ENCODE measurements around the gene LMNTD2. TPM values are rescaled to one million over a fixed set of nuclear protein-coding genes. Genes with fewer than 3 reads are reported as not detected.

The LMNTD2 gene
- total RNA-seq, 1 experiment from 2014 or later = 4.0 TPM

- POLR2A ChIA-PET = no interaction called here
- Mint-ChIP-seq H3K27ac (no peak overlapping the region), H3K4me1 (no peaks in the 10 kb centered on the region), H3K27me3 (ENCODE audit: low read depth) (no peaks in the 10 kb centered on the region), H3K36me3 (peaks cover 59% of the 10 kb centered on the region), H3K9me3 (no peaks in the 10 kb centered on the region), H3K4me3 (no peak overlapping the region)
- CTCF ChIA-PET = no interaction called here
- ATAC-seq = no peak
- peak; percentile 97 for TF ChIP-seq GABPB1 (CRISPR knock-in tag; IDR thresholded peaks at IDR 0.05)
- no peak for TF ChIP-seq TP53 (CRISPR knock-in tag; IDR thresholded peaks at IDR 0.05)
- DNase-seq (ENCODE audit: low spot score) = no peak
Measured at GRCh38 chr11:587978-588380, 27.4 kb upstream of the LMNTD2 start.

GRCh38 chr11:587546-587945 lies 27.0 kb upstream of the LMNTD2 start:
- Mint-ChIP-seq H3K27ac (no peak overlapping the region), H3K4me1 (no peaks in the 10 kb centered on the region), H3K4me3 (no peak overlapping the region), H3K9me3 (no peaks in the 10 kb centered on the region), H3K27me3 (ENCODE audit: low read depth) (no peaks in the 10 kb centered on the region), H3K36me3 (peaks cover 54% of the 10 kb centered on the region)
- ChIA-PET POLR2A (no interaction called here), CTCF (no interaction called here)
- no peak for TF ChIP-seq NFYB (CRISPR knock-in tag; conservative IDR thresholded peaks at IDR 0.05; ENCODE audit: low read depth)
- no peak for TF ChIP-seq SOX15 (CRISPR knock-in tag; IDR thresholded peaks at IDR 0.05)
- TF ChIP-seq E2F4 (CRISPR knock-in tag; IDR thresholded peaks at IDR 0.05; ENCODE audit: borderline replicate concordance, low read depth) = no peak
- TF ChIP-seq GABPB1 (CRISPR knock-in tag; IDR thresholded peaks at IDR 0.05) = no peak
- TF ChIP-seq, protein P1, sequence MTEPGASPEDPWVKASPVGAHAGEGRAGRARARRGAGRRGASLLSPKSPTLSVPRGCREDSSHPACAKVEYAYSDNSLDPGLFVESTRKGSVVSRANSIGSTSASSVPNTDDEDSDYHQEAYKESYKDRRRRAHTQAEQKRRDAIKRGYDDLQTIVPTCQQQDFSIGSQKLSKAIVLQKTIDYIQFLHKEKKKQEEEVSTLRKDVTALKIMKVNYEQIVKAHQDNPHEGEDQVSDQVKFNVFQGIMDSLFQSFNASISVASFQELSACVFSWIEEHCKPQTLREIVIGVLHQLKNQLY (CRISPR knock-in tag; IDR thresholded peaks at IDR 0.05) = no peak
- TF ChIP-seq, protein P2, sequence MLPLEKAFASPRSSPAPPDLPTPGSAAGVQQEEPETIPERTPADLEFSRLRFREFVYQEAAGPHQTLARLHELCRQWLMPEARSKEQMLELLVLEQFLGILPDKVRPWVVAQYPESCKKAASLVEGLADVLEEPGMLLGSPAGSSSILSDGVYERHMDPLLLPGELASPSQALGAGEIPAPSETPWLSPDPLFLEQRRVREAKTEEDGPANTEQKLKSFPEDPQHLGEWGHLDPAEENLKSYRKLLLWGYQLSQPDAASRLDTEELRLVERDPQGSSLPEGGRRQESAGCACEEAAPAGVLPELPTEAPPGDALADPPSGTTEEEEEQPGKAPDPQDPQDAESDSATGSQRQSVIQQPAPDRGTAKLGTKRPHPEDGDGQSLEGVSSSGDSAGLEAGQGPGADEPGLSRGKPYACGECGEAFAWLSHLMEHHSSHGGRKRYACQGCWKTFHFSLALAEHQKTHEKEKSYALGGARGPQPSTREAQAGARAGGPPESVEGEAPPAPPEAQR (CRISPR knock-in tag; IDR thresholded peaks at IDR 0.05) = no peak
- TF ChIP-seq, protein P3, sequence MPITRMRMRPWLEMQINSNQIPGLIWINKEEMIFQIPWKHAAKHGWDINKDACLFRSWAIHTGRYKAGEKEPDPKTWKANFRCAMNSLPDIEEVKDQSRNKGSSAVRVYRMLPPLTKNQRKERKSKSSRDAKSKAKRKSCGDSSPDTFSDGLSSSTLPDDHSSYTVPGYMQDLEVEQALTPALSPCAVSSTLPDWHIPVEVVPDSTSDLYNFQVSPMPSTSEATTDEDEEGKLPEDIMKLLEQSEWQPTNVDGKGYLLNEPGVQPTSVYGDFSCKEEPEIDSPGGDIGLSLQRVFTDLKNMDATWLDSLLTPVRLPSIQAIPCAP (CRISPR knock-in tag; IDR thresholded peaks at IDR 0.05) = no peak
- TF ChIP-seq ZNF671 (CRISPR knock-in tag; IDR thresholded peaks at IDR 0.05) = no peak
- TF ChIP-seq TP53 (CRISPR knock-in tag; IDR thresholded peaks at IDR 0.05) = no peak
- no peak for TF ChIP-seq RELA (CRISPR knock-in tag; IDR thresholded peaks at IDR 0.05; ENCODE audit: borderline replicate concordance)
- TF ChIP-seq, protein P4, sequence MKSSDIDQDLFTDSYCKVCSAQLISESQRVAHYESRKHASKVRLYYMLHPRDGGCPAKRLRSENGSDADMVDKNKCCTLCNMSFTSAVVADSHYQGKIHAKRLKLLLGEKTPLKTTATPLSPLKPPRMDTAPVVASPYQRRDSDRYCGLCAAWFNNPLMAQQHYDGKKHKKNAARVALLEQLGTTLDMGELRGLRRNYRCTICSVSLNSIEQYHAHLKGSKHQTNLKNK (CRISPR knock-in tag; IDR thresholded peaks at IDR 0.05) = no peak
- TF ChIP-seq, protein P5, sequence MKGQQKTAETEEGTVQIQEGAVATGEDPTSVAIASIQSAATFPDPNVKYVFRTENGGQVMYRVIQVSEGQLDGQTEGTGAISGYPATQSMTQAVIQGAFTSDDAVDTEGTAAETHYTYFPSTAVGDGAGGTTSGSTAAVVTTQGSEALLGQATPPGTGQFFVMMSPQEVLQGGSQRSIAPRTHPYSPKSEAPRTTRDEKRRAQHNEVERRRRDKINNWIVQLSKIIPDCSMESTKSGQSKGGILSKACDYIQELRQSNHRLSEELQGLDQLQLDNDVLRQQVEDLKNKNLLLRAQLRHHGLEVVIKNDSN (CRISPR knock-in tag; IDR thresholded peaks at IDR 0.05) = no peak
- no peak for TF ChIP-seq CTCF (IDR thresholded peaks at IDR 0.05)
- TF ChIP-seq E2F1 (CRISPR knock-in tag; IDR thresholded peaks at IDR 0.05) = no peak
- DNase-seq (ENCODE audit: low spot score) (no peak), ATAC-seq (no peak)

Data from WTC11 (cell line).